Activated B cell treated with CpG ODN at 0.5 μM for 24 hours (primary cell): ENCODE results near the gene PCDHB6. TPM values are rescaled to one million over a fixed set of nuclear protein-coding genes. Genes with fewer than 3 reads are reported as not detected.
"Not testable (repeated sequence)": the region's sequence is repeated elsewhere in the genome, so short reads cannot be mapped to it uniquely, and the experiment has no call there.

Experiments
- ATAC-seq: fragments of 200-7000 bp; cut with Tn5 transposase; one replicate; pipeline ENCODE4 v1.10.0; 2021; ENCODE audit warnings: low read depth, mild to moderate bottlenecking, moderate library complexity
- CTCF ChIA-PET: fragments of 350-600 bp; sonication (Branson Sonifier 250); formaldehyde crosslinking; loops from one replicate; lab custom pipeline; 2021; ENCODE audit warnings: antibody characterized with exemption; lab: Charles Lee
- POLR2A ChIA-PET: fragments of 350-600 bp; sonication (Branson Sonifier 250); formaldehyde crosslinking; loops from one replicate; lab custom pipeline; 2021; ENCODE audit warnings: antibody characterized with exemption; lab: Charles Lee
- DNase-seq: peaks from one replicate; pipeline ENCODE4 v3.0.0; 2022
- H3K27ac Mint-ChIP-seq: one replicate; pipeline ENCODE4 v1.8.0; 2020; ENCODE audit warnings: mixed read lengths
- H3K27me3 Mint-ChIP-seq: one replicate; pipeline ENCODE4 v1.8.0; 2021; ENCODE audit warnings: mixed read lengths
- H3K36me3 Mint-ChIP-seq: one replicate; pipeline ENCODE4 v1.8.0; 2021; ENCODE audit warnings: low read depth, mixed read lengths
- H3K4me1 Mint-ChIP-seq: one replicate; pipeline ENCODE4 v1.8.0; 2021; ENCODE audit warnings: mixed read lengths
- H3K4me3 Mint-ChIP-seq: one replicate; pipeline ENCODE4 v1.8.0; 2020; ENCODE audit warnings: mild to moderate bottlenecking, mixed read lengths
- H3K9me3 Mint-ChIP-seq: one replicate; pipeline ENCODE4 v1.8.0; 2020; ENCODE audit warnings: mixed read lengths
- CTCF ChIP-seq: fragments of 200-600 bp; IDR thresholded peaks from one replicate; pipeline ENCODE4 v1.8.0; 2022; ENCODE audit warnings: antibody characterized with exemption, mild to moderate bottlenecking
- intact Hi-C: fragments of 100-400 bp; cut with micrococcal nuclease; formaldehyde crosslinking; loops from one replicate; pipeline ENCODE4 v1.15.1; 2024
- total RNA-seq: library from RNA; stranded (reverse); gene quantifications from 2 replicates; pipeline ENCODE4 v1.2.3, GENCODE V29; 2022

Gene PCDHB6
- total RNA-seq, 1 donor from 2014 or later = not detected

- no peak for ATAC-seq
- intact Hi-C loops = no loop called here
Observed at GRCh38 chr5:141192110-141192725, 42.4 kb downstream of the PCDHB6 start, which contains the start of gene PCDHB10. Gene PCDHB10, plus strand, starts transcription at chr5:141192353. Its CDS starts 200 bp downstream, at chr5:141192553.

GRCh38 chr5:141194332-141194731 is 44.5 kb downstream of the PCDHB6 start:
- H3K36me3 Mint-ChIP-seq, intact Hi-C loops, H3K27ac Mint-ChIP-seq, H3K4me1 Mint-ChIP-seq, POLR2A ChIA-PET, CTCF ChIA-PET, H3K4me3 Mint-ChIP-seq, ATAC-seq, DNase-seq: not testable (repeated sequence)
- Mint-ChIP-seq H3K27me3 (peaks cover 19% of the 10 kb centered on the region), H3K9me3 (peaks cover 30% of the 10 kb centered on the region)

More at GRCh38 chr5:141192110-141192725, 42.4 kb downstream of the PCDHB6 start, which contains the start of gene PCDHB10:
- Mint-ChIP-seq H3K4me3 (no peak within 1 kb of the TSS), H3K36me3 (peaks cover 4% of the 10 kb centered on the region), H3K27me3 (peaks cover 22% of the 10 kb centered on the region), H3K27ac (no peak within 1 kb of the TSS), H3K9me3 (peaks cover 24% of the 10 kb centered on the region), H3K4me1 (peaks cover under 1% of the 10 kb centered on the region)
- CTCF ChIA-PET = interaction anchor here (1.4 kb wide), 1 partner anchor 372 kb away, joined by 5 read pairs; no protein-coding TSS in a partner anchor
- DNase-seq = no peak
- no peak for TF ChIP-seq CTCF
- POLR2A ChIA-PET = no interaction called here

- no peak overlapping the region for H3K4me3 Mint-ChIP-seq
- ChIA-PET CTCF (no interaction called here), POLR2A (no interaction called here)
- ATAC-seq (no peak), DNase-seq (no peak)
- TF ChIP-seq CTCF = no peak
- H3K36me3 Mint-ChIP-seq = peaks cover 4% of the 10 kb centered on the region
- intact Hi-C loops = no loop called here
- peaks cover 24% of the 10 kb centered on the region for H3K27me3 Mint-ChIP-seq
- no peaks in the 10 kb centered on the region for H3K4me1 Mint-ChIP-seq
- no peak overlapping the region for H3K27ac Mint-ChIP-seq
- peaks cover 37% of the 10 kb centered on the region for H3K9me3 Mint-ChIP-seq
Observed at GRCh38 chr5:141196363-141196762, 46.5 kb downstream of the PCDHB6 start.

GRCh38 chr5:141199359-141200235 is 49.7 kb downstream of the PCDHB6 start, which contains the start of gene PCDHB11:
Gene PCDHB11, plus strand, starts transcription at chr5:141199627. Its CDS starts 148 bp downstream, at chr5:141199775.
- DNase-seq (no peak), ATAC-seq (no peak)
- no peak within 1 kb of the TSS for H3K27ac Mint-ChIP-seq
- no peaks in the 10 kb centered on the region for H3K4me1 Mint-ChIP-seq
- peaks cover 33% of the 10 kb centered on the region for H3K9me3 Mint-ChIP-seq
- H3K4me3 Mint-ChIP-seq = no peak within 1 kb of the TSS
- intact Hi-C loops = no loop called here
- peaks cover 7% of the 10 kb centered on the region for H3K27me3 Mint-ChIP-seq
- peaks cover 2% of the 10 kb centered on the region for H3K36me3 Mint-ChIP-seq
- ChIA-PET CTCF (no interaction called here), POLR2A (no interaction called here)
- TF ChIP-seq CTCF = no peak

- H3K27me3 Mint-ChIP-seq, ATAC-seq, H3K27ac Mint-ChIP-seq, H3K36me3 Mint-ChIP-seq, CTCF ChIA-PET, POLR2A ChIA-PET, H3K4me3 Mint-ChIP-seq, H3K4me1 Mint-ChIP-seq, DNase-seq, intact Hi-C loops: not testable (repeated sequence)
- H3K9me3 Mint-ChIP-seq = peaks cover 30% of the 10 kb centered on the region
Observed at GRCh38 chr5:141201126-141201525, 51.3 kb downstream of the PCDHB6 start.

GRCh38 chr5:141201646-141202045 is 51.8 kb downstream of the PCDHB6 start:
- POLR2A ChIA-PET, ATAC-seq, H3K4me1 Mint-ChIP-seq, H3K27me3 Mint-ChIP-seq, H3K4me3 Mint-ChIP-seq, H3K36me3 Mint-ChIP-seq, DNase-seq, CTCF ChIA-PET, H3K27ac Mint-ChIP-seq, intact Hi-C loops: not testable (repeated sequence)
- peaks cover 25% of the 10 kb centered on the region for H3K9me3 Mint-ChIP-seq

Other genes starting within 250 kb of the PCDHB6 start
- gene PCDHAC1, start 223.8 kb upstream of the PCDHB6 start, total RNA-seq = not detected in 2 replicates
- not detected in 2 replicates for gene PCDHAC2, start 183.6 kb upstream of the PCDHB6 start, total RNA-seq
- not detected in 2 replicates for gene PCDHB1, start 98.7 kb upstream of the PCDHB6 start, total RNA-seq
- not detected in 2 replicates for gene PCDHB2, start 55.4 kb upstream of the PCDHB6 start, total RNA-seq
- 0.07 TPM in 1 of 2 replicates, not detected in the other for gene PCDHB3, start 49.6 kb upstream of the PCDHB6 start, total RNA-seq
- gene PCDHB4, start 28.2 kb upstream of the PCDHB6 start, total RNA-seq = not detected in 2 replicates
- not detected in 2 replicates for gene PCDHB5, start 14.9 kb upstream of the PCDHB6 start, total RNA-seq
- not detected in 2 replicates for gene PCDHB7, start 22.6 kb downstream of the PCDHB6 start, total RNA-seq
- not detected in 2 replicates for gene PCDHB8, start 27.7 kb downstream of the PCDHB6 start, total RNA-seq
- gene PCDHB16, start 32.3 kb downstream of the PCDHB6 start, total RNA-seq = not detected in 2 replicates
- 0.27 and 0.29 TPM in 2 replicates for gene PCDHB9, start 37.1 kb downstream of the PCDHB6 start, total RNA-seq
- 0.07 TPM in 1 of 2 replicates, not detected in the other for gene PCDHB10, start 42.3 kb downstream of the PCDHB6 start, total RNA-seq
- gene PCDHB11, start 49.6 kb downstream of the PCDHB6 start, total RNA-seq = not detected in 2 replicates
- gene PCDHB12, start 58.7 kb downstream of the PCDHB6 start, total RNA-seq = not detected in 2 replicates
- 0.07 and 0.09 TPM in 2 replicates for gene PCDHB13, start 63.9 kb downstream of the PCDHB6 start, total RNA-seq
- 0.11 TPM in 1 of 2 replicates, not detected in the other for gene PCDHB14, start 73.3 kb downstream of the PCDHB6 start, total RNA-seq
- gene PCDHB15, start 95.3 kb downstream of the PCDHB6 start, total RNA-seq = not detected in 2 replicates
- 2.6 and 3.9 TPM in 2 replicates for gene SLC25A2, start 154.0 kb downstream of the PCDHB6 start, total RNA-seq
- 86.7 and 87.3 TPM in 2 replicates for gene TAF7, start 170.7 kb downstream of the PCDHB6 start, total RNA-seq
- 0.20 and 0.29 TPM in 2 replicates for gene PCDHGA1, start 180.5 kb downstream of the PCDHB6 start, total RNA-seq
- 0.09 and 0.15 TPM in 2 replicates for gene PCDHGA2, start 188.7 kb downstream of the PCDHB6 start, total RNA-seq
- 0.20 and 0.51 TPM in 2 replicates for gene PCDHGA3, start 193.8 kb downstream of the PCDHB6 start, total RNA-seq
- 0.37 and 0.44 TPM in 2 replicates for gene PCDHGB1, start 200.0 kb downstream of the PCDHB6 start, total RNA-seq
- gene PCDHGA4, start 205.0 kb downstream of the PCDHB6 start, total RNA-seq = 0.34 and 0.75 TPM in 2 replicates
- gene PCDHGB2, start 209.9 kb downstream of the PCDHB6 start, total RNA-seq = 2.2 and 2.6 TPM in 2 replicates
- 1.1 and 1.2 TPM in 2 replicates for gene PCDHGA5, start 214.1 kb downstream of the PCDHB6 start, total RNA-seq
- 2.0 and 2.6 TPM in 2 replicates for gene PCDHGB3, start 220.2 kb downstream of the PCDHB6 start, total RNA-seq
- 1.8 and 2.3 TPM in 2 replicates for gene PCDHGA6, start 223.8 kb downstream of the PCDHB6 start, total RNA-seq
- gene PCDHGA7, start 232.7 kb downstream of the PCDHB6 start, total RNA-seq = 1.3 and 1.6 TPM in 2 replicates
- gene PCDHGB4, start 237.6 kb downstream of the PCDHB6 start, total RNA-seq = 0.91 and 1.2 TPM in 2 replicates
- 0.54 and 0.69 TPM in 2 replicates for gene PCDHGA8, start 242.6 kb downstream of the PCDHB6 start, total RNA-seq
- gene PCDHGB5, start 247.9 kb downstream of the PCDHB6 start, total RNA-seq = 1.8 and 2.7 TPM in 2 replicates